Fibroblast of the aortic adventitia (primary cell): ENCODE results near the gene CEMIP. TPM values are rescaled to one million over a fixed set of nuclear protein-coding genes. Genes with fewer than 3 reads are reported as not detected.
"Not testable (repeated sequence)": the region's sequence is repeated elsewhere in the genome, so short reads cannot be mapped to it uniquely, and the experiment has no call there.

Source experiments
- DNase-seq: peaks from one replicate; pipeline ENCODE4 v3.0.0-alpha.2; 2010; ENCODE audit warnings: low read depth
- H3K4me3 ChIP-seq: 2 replicates; pipeline ENCODE4 v1.5.1; 2011; ENCODE audit warnings: low read depth, mild to moderate bottlenecking, control low read depth, low read length, moderate library complexity
- CTCF ChIP-seq: IDR thresholded peaks from 2 replicates; pipeline ENCODE4 v1.5.1; 2011; ENCODE audit warnings: mild to moderate bottlenecking, low read length, control low read depth, inconsistent platforms; ENCODE audit not compliant: insufficient read depth
- total RNA-seq: library from RNA; depleted of rRNA; stranded (reverse); fragments of >200 nt; gene quantifications from 2 replicates; pipeline ENCODE4 v1.2.3, GENCODE V29; 2012; ENCODE audit warnings: low replicate concordance

CEMIP gene
- total RNA-seq, 1 donor = 225 TPM

GRCh38 chr15:80755885-80756284 is 23.3 kb upstream of the CEMIP start:
- no peak for TF ChIP-seq CTCF
- DNase-seq = no peak
- H3K4me3 ChIP-seq = no peak overlapping the region

- TF ChIP-seq CTCF = no peak
- peak; percentile 47 for DNase-seq
These were observed 20.9 kb upstream of the CEMIP start for GRCh38 chr15:80758130-80758745.

GRCh38 chr15:80760960-80761359 is 18.2 kb upstream of the CEMIP start:
- no peak for DNase-seq
- TF ChIP-seq CTCF = no peak
- H3K4me3 ChIP-seq = no peak overlapping the region

More at GRCh38 chr15:80758130-80758745, 20.9 kb upstream of the CEMIP start:
- no peak overlapping the region for H3K4me3 ChIP-seq

GRCh38 chr15:80761754-80762153 is 17.4 kb upstream of the CEMIP start:
- H3K4me3 ChIP-seq = no peak overlapping the region
- no peak for DNase-seq
- TF ChIP-seq CTCF = no peak

GRCh38 chr15:80763235-80763634 is 15.9 kb upstream of the CEMIP start:
- DNase-seq, H3K4me3 ChIP-seq: not testable (repeated sequence)

- DNase-seq = no peak
- H3K4me3 ChIP-seq = no peak overlapping the region
- no peak for TF ChIP-seq CTCF
These were observed 14.6 kb upstream of the CEMIP start for GRCh38 chr15:80764535-80764934.

GRCh38 chr15:80766275-80766674 is 12.9 kb upstream of the CEMIP start:
- TF ChIP-seq CTCF = no peak
- DNase-seq = no peak
- no peak overlapping the region for H3K4me3 ChIP-seq
